Measurements from ENCODE around the gene OSBPL7.

DNA sequence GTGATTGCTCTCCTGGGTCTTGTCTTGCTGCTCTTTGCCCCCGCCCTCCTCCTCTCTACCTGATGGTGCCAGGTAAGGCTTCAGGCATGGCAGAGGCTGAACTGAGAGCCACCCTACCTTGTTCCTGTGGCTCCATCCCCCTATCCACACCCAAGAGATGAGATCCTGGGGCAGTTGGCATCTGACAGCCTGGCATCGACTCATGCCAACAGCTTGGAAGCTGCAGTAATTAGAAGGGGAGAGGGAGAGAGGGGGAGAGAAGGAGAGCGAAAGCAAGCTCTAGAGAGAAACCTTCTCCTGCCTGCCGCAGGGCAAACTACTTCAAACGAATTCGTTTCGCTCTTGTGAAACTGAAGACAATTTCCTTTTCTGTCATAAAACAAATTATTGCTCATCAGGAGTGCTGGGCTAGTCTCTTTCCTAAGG is 43.2 kb upstream of the OSBPL7 start:
- TF ChIP-seq CTCF (IDR thresholded peaks at IDR 0.05) = no peak
- no peak for TF ChIP-seq POLR2A (IDR thresholded peaks at IDR 0.05)
- no peak for TF ChIP-seq POLR2AphosphoS5 (IDR thresholded peaks at IDR 0.05; ENCODE audit: insufficient read depth in 1 of 2, low read depth in 1 of 2)
